Measurements from ENCODE around the gene PSMD5. TPM values are rescaled to one million over a fixed set of nuclear protein-coding genes. Genes with fewer than 3 reads are reported as not detected.

Gene PSMD5
- total RNA-seq: 48.1 to 64.2 TPM (median 54.3 TPM) in 3 replicates
- long read RNA-seq, transcript PSMD5-201 (10 exons, 3,443 nt): major isoform, 120 of 133 reads
- long read RNA-seq, partial matches to known transcripts: 4 of 133 reads
- long read RNA-seq, other reads (novel, unspliced or antisense): 9 of 133 reads

- peak within 1 kb of the TSS; percentile 91 for H3K27ac Mint-ChIP-seq (ENCODE audit: unreplicated experiment)
Measured at GRCh38 chr9:120842685-120843485, at the start of gene PSMD5. TSS of gene PSMD5 (minus strand) at chr9:120842922. CDS start at chr9:120842909, 13 bp downstream.

GRCh38 chr9:120891884-120892747, 49.4 kb upstream of the PSMD5 start:
- no peak for DNase-seq (ENCODE audit: low spot score)
- Mint-ChIP-seq H3K27ac (ENCODE audit: unreplicated experiment) (peak overlapping the region; percentile 59), H3K36me3 (ENCODE audit: low read depth) (no peaks in the 10 kb centered on the region), H3K9me3 (ENCODE audit: low read depth) (no peaks in the 10 kb centered on the region), H3K27me3 (ENCODE audit: low read depth) (no peaks in the 10 kb centered on the region), H3K4me3 (ENCODE audit: unreplicated experiment) (no peak overlapping the region), H3K4me1 (ENCODE audit: low read depth) (peaks cover 32% of the 10 kb centered on the region)
- TF ChIP-seq, protein P1, sequence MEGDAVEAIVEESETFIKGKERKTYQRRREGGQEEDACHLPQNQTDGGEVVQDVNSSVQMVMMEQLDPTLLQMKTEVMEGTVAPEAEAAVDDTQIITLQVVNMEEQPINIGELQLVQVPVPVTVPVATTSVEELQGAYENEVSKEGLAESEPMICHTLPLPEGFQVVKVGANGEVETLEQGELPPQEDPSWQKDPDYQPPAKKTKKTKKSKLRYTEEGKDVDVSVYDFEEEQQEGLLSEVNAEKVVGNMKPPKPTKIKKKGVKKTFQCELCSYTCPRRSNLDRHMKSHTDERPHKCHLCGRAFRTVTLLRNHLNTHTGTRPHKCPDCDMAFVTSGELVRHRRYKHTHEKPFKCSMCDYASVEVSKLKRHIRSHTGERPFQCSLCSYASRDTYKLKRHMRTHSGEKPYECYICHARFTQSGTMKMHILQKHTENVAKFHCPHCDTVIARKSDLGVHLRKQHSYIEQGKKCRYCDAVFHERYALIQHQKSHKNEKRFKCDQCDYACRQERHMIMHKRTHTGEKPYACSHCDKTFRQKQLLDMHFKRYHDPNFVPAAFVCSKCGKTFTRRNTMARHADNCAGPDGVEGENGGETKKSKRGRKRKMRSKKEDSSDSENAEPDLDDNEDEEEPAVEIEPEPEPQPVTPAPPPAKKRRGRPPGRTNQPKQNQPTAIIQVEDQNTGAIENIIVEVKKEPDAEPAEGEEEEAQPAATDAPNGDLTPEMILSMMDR (IDR thresholded peaks at IDR 0.05): no peak

More at GRCh38 chr9:120842685-120843485, at the start of gene PSMD5:
- H3K4me3 Mint-ChIP-seq (ENCODE audit: unreplicated experiment): peak within 1 kb of the TSS; percentile 98
- peaks cover 5% of the 10 kb centered on the region for H3K36me3 Mint-ChIP-seq (ENCODE audit: low read depth)
- peaks cover 41% of the 10 kb centered on the region for H3K4me1 Mint-ChIP-seq (ENCODE audit: low read depth)
- DNase-seq (ENCODE audit: low spot score): peak; percentile 97
- H3K9me3 Mint-ChIP-seq (ENCODE audit: low read depth): no peaks in the 10 kb centered on the region
- TF ChIP-seq, protein P1 (IDR thresholded peaks at IDR 0.05): peak; percentile 27
- no peaks in the 10 kb centered on the region for H3K27me3 Mint-ChIP-seq (ENCODE audit: low read depth)

DNA sequence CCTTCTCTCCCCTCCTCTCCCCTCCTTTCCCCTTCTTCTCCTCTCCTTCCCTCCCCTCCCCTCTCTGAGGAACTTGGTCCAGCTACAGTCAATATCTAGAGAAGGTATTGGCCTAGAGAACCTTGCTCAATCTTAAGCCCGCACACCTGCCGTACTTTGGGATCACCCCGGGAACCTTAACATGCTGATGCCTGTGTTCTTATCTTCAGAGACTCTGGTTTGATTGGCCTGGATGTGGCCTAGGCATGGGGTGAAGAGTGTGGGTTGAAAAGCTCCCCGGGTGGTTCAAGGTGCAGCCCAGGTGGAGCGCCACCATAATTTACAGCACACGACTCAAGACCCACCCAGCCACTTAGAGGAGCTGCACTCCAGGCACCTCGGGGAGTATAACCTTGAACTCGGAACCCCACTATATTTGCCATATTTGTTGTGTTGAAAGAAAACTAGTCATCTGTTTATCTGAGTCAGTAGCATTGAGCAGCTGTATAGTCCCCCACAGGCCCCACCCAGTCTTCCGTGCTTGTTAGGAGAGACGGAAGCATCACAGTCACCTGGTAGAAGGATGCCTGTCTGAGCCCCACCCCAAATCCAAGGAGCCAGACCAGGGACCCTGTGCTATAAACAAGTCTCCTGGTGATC, 48.6 kb upstream of the PSMD5 start:
- H3K36me3 Mint-ChIP-seq (ENCODE audit: low read depth): no peaks in the 10 kb centered on the region
- peaks cover 34% of the 10 kb centered on the region for H3K4me1 Mint-ChIP-seq (ENCODE audit: low read depth)
- no peaks in the 10 kb centered on the region for H3K9me3 Mint-ChIP-seq (ENCODE audit: low read depth)
- no peaks in the 10 kb centered on the region for H3K27me3 Mint-ChIP-seq (ENCODE audit: low read depth)
- DNase-seq (ENCODE audit: low spot score): no peak
- H3K27ac Mint-ChIP-seq (ENCODE audit: unreplicated experiment): no peak overlapping the region
- no peak overlapping the region for H3K4me3 Mint-ChIP-seq (ENCODE audit: unreplicated experiment)
- TF ChIP-seq, protein P1 (IDR thresholded peaks at IDR 0.05): no peak

- no peaks in the 10 kb centered on the region for H3K9me3 Mint-ChIP-seq (ENCODE audit: low read depth)
Measured at GRCh38 chr9:120890320-120891244, 47.9 kb upstream of the PSMD5 start.

More at GRCh38 chr9:120890320-120891244, 47.9 kb upstream of the PSMD5 start:
- Mint-ChIP-seq H3K27ac (ENCODE audit: unreplicated experiment) (no peak overlapping the region), H3K36me3 (ENCODE audit: low read depth) (no peaks in the 10 kb centered on the region), H3K4me1 (ENCODE audit: low read depth) (peaks cover 42% of the 10 kb centered on the region), H3K4me3 (ENCODE audit: unreplicated experiment) (no peak overlapping the region), H3K27me3 (ENCODE audit: low read depth) (no peaks in the 10 kb centered on the region)
- TF ChIP-seq, protein P1 (IDR thresholded peaks at IDR 0.05): no peak
- no peak for DNase-seq (ENCODE audit: low spot score)

Data from chondrocyte (in vitro differentiated cells).